Large intestine (tissue), 3 donors: ENCODE results near the gene ZCCHC14. TPM values are rescaled to one million over a fixed set of nuclear protein-coding genes. Genes with fewer than 3 reads are reported as not detected.
A peak's percentile ranks its signal among the peaks of the same experiment; 100 is the strongest.
"Not testable (repeated sequence)": the region's sequence is repeated elsewhere in the genome, so short reads cannot be mapped to it uniquely, and the experiment has no call there.

Source experiments
- DNase-seq, 2 donors: peaks; one replicate each; pipeline versions ENCODE4 v3.0.0 to v3.0.0-alpha.2; 2013
- H3K27ac ChIP-seq: one replicate; pipeline ENCODE4 v1.5.1; 2013; ENCODE audit warnings: low read length
- H3K27me3 ChIP-seq: 2 replicates; pipeline ENCODE4 v1.6.1; 2013; ENCODE audit warnings: low read length; ENCODE audit not compliant: control insufficient read depth, insufficient read depth
- H3K36me3 ChIP-seq: 2 replicates; pipeline ENCODE4 v1.6.1; 2013; ENCODE audit warnings: low read length; ENCODE audit not compliant: control insufficient read depth, insufficient read depth
- H3K4me1 ChIP-seq: one replicate; pipeline ENCODE4 v1.6.1; 2013; ENCODE audit warnings: low read length; ENCODE audit not compliant: control insufficient read depth, insufficient read depth
- H3K4me3 ChIP-seq: one replicate; pipeline ENCODE4 v1.5.1; 2013; ENCODE audit warnings: low read length
- H3K9me3 ChIP-seq: one replicate; pipeline ENCODE4 v1.6.1; 2013; ENCODE audit warnings: mild to moderate bottlenecking, low read depth, low read length, moderate library complexity; ENCODE audit not compliant: control insufficient read depth
- WGBS: methylation state at CpG from one replicate; pipeline ENCODE4 v1.1.5; 2013; ENCODE audit warnings: low lambda C conversion rate; ENCODE audit not compliant: insufficient coverage; 5-methylcytosine and 5-hydroxymethylcytosine counted together
- polyA plus RNA-seq: library from polyadenylated mRNA; unstranded; fragments of 120-200 nt; gene quantifications from one replicate; pipeline ENCODE4 v1.2.1, GENCODE V29; 2013

ZCCHC14 gene
- polyA plus RNA-seq, 1 donor: 40.9 TPM

GRCh38 chr16:87488960-87489359 lies 3.9 kb downstream of the ZCCHC14 start:
- WGBS: 60% methylated on average over 1 of the region's 6 CpGs
- H3K27ac ChIP-seq: peak overlapping the region; percentile 72
- not testable (repeated sequence) for H3K36me3 ChIP-seq, DNase-seq, H3K9me3 ChIP-seq, H3K27me3 ChIP-seq, H3K4me3 ChIP-seq
- peaks cover 53% of the 10 kb centered on the region for H3K4me1 ChIP-seq

GRCh38 chr16:87487361-87487924 lies 5.4 kb downstream of the ZCCHC14 start:
- no CpG with 5 or more reads among the region's 24 CpGs for WGBS
- Histone ChIP-seq H3K27ac (peak overlapping the region; percentile 73), H3K36me3 (peaks cover 8% of the 10 kb centered on the region), H3K4me3 (peak overlapping the region; percentile 5), H3K27me3 (no peaks in the 10 kb centered on the region), H3K4me1 (peaks cover 46% of the 10 kb centered on the region), H3K9me3 (no peaks in the 10 kb centered on the region)
- peak; percentile 86 to 93 for DNase-seq

GRCh38 chr16:87486713-87487247 lies 6.0 kb downstream of the ZCCHC14 start:
- Histone ChIP-seq H3K4me1 (peaks cover 46% of the 10 kb centered on the region), H3K27me3 (no peaks in the 10 kb centered on the region), H3K27ac (peak overlapping the region; percentile 73), H3K9me3 (no peaks in the 10 kb centered on the region), H3K4me3 (no peak overlapping the region), H3K36me3 (peaks cover 8% of the 10 kb centered on the region)
- DNase-seq: peak in 1 of 2 donors; percentile 57
- no CpG with 5 or more reads among the region's 5 CpGs for WGBS

GRCh38 chr16:87486282-87486681 lies 6.5 kb downstream of the ZCCHC14 start:
- Histone ChIP-seq H3K36me3 (peaks cover 8% of the 10 kb centered on the region), H3K27me3 (no peaks in the 10 kb centered on the region), H3K4me3 (no peak overlapping the region), H3K27ac (peak overlapping the region; percentile 73), H3K4me1 (peaks cover 46% of the 10 kb centered on the region), H3K9me3 (no peaks in the 10 kb centered on the region)
- no CpG with 5 or more reads among the region's 8 CpGs for WGBS
- DNase-seq: no peak

GRCh38 chr16:87485792-87486191 lies 7.0 kb downstream of the ZCCHC14 start:
- H3K4me3 ChIP-seq, H3K36me3 ChIP-seq, H3K27ac ChIP-seq, H3K9me3 ChIP-seq, DNase-seq, H3K27me3 ChIP-seq: not testable (repeated sequence)
- WGBS: no CpG with 5 or more reads among the region's 4 CpGs
- H3K4me1 ChIP-seq: peaks cover 46% of the 10 kb centered on the region

- no peak overlapping the region for H3K4me3 ChIP-seq
- peaks cover 43% of the 10 kb centered on the region for H3K4me1 ChIP-seq
- no peaks in the 10 kb centered on the region for H3K27me3 ChIP-seq
- peaks cover 12% of the 10 kb centered on the region for H3K36me3 ChIP-seq
- 10% methylated on average over 2 of the region's 22 CpGs for WGBS
- H3K9me3 ChIP-seq: no peaks in the 10 kb centered on the region
- peak overlapping the region; percentile 47 for H3K27ac ChIP-seq
- peak in 1 of 2 donors; percentile 57 for DNase-seq
Observed at GRCh38 chr16:87484487-87485331, 8.1 kb downstream of the ZCCHC14 start.

- Histone ChIP-seq H3K36me3 (peaks cover 15% of the 10 kb centered on the region), H3K4me3 (no peak overlapping the region), H3K9me3 (no peaks in the 10 kb centered on the region), H3K27me3 (no peaks in the 10 kb centered on the region), H3K4me1 (peaks cover 37% of the 10 kb centered on the region), H3K27ac (no peak overlapping the region)
- no peak for DNase-seq
- WGBS: 100% methylated on average over 1 of the region's 5 CpGs
Observed at GRCh38 chr16:87483481-87483880, 9.3 kb downstream of the ZCCHC14 start.

- Histone ChIP-seq H3K36me3 (peaks cover 16% of the 10 kb centered on the region), H3K4me1 (peaks cover 32% of the 10 kb centered on the region)
- not testable (repeated sequence) for H3K9me3 ChIP-seq, H3K27me3 ChIP-seq, DNase-seq, H3K4me3 ChIP-seq, H3K27ac ChIP-seq
- 83% methylated on average over 1 of the region's 6 CpGs for WGBS
Observed at GRCh38 chr16:87482670-87483069, 10.2 kb downstream of the ZCCHC14 start.

GRCh38 chr16:87482266-87482665 lies 10.6 kb downstream of the ZCCHC14 start:
- DNase-seq: no peak
- no peak overlapping the region for H3K27ac ChIP-seq
- 100% methylated on average over 3 of the region's 9 CpGs for WGBS
- H3K4me3 ChIP-seq: no peak overlapping the region
- peaks cover 28% of the 10 kb centered on the region for H3K4me1 ChIP-seq
- no peaks in the 10 kb centered on the region for H3K27me3 ChIP-seq
- peaks cover 16% of the 10 kb centered on the region for H3K36me3 ChIP-seq
- H3K9me3 ChIP-seq: no peaks in the 10 kb centered on the region

GRCh38 chr16:87481711-87482110 lies 11.1 kb downstream of the ZCCHC14 start:
- not testable (repeated sequence) for DNase-seq, H3K9me3 ChIP-seq, H3K27ac ChIP-seq, H3K4me3 ChIP-seq, H3K27me3 ChIP-seq
- Histone ChIP-seq H3K4me1 (peaks cover 23% of the 10 kb centered on the region), H3K36me3 (peaks cover 16% of the 10 kb centered on the region)
- no CpG with 5 or more reads among the region's 5 CpGs for WGBS
